ENCODE results near the gene CST7.

DNA sequence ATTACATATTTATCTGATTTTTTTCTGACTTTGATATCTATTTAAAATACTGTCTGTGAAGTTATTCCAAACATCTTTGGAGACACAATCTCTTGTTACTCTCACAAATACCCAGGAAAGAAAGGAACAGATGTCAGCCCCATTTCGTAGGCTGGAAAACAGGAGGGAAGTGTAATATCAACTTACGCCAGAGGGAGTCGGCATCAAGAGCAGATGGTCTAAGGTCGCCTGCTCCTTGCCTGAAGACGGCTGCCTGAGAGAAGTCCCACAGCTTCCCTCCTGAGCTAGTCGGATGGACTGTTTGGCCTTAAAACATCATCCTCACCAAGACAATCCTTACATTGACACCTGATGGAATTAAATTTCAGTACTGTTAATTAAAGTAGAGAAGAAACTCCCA lies 13.4 kb downstream of the CST7 start:
- TF ChIP-seq POLR2A (IDR thresholded peaks at IDR 0.05; ENCODE audit: low read depth, low read length), result no peak
- TF ChIP-seq CTCF (IDR thresholded peaks at IDR 0.05; ENCODE audit: extremely low read depth in 1 of 2, insufficient read depth in 1 of 2, low read depth in 1 of 2, low read length in 2 of 2), result no peak
- TF ChIP-seq, protein P1, sequence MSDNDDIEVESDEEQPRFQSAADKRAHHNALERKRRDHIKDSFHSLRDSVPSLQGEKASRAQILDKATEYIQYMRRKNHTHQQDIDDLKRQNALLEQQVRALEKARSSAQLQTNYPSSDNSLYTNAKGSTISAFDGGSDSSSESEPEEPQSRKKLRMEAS (IDR thresholded peaks at IDR 0.05; ENCODE audit: insufficient read depth, insufficient read length), result no peak
- no peak for TF ChIP-seq EZH2 (IDR thresholded peaks at IDR 0.05; ENCODE audit: borderline replicate concordance, low read depth, low read length, severe bottlenecking)

Data from endothelial cell of umbilical vein (primary cell).